ENCODE results near the gene HPCAL1.

Gene HPCAL1

DNA sequence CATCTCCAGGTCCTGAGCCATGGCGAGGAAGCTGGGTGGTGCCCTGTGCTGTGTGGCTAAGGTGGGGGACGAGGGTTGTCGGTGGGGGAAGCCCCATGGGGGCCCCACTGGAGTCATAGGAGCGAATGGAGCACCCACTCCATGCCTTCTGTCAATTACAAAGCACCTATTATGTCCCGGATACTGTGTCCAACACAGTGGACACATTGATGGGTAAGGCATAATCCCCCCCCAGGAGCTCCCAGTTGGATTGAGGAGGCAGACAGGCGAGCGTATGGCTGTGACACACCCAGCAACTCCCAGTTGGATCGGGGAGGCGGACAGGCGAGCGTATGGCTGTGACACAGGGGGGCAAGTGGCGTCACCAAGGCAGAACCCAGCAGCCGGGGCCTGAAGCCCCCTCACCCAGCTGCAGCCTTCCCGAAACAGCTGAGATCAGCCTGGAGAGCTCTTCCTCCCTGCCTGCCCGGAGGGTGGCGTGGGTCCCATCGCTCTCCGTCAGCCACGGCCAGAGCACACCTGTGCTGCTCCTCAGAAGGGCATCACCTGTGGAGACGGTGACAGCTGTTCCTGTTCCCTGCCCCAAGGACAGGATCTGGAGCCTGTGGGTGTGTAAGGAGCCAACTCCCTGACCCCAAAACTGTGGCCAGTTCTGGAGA, 69.6 kb downstream of the HPCAL1 start:
- no peak for DNase-seq

DNA sequence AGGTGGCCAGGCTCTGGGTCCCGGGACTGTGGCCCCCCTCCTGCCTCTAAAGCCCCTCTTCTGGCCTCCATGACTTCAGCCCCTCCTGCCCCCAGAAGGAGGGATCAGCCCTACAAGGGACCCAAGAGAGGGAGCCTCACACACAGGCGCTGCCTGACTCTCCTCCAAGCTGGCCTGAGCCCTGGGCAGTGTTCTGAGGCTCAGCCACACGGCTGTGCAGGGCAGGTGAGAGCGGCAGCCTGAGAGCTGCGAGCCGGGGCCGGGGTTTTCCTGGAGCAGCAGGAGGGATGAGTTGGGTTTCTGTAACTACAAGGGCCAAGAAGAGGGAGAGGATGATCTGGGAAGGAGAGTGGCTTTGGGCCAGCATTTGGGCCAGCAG, 70.1 kb downstream of the HPCAL1 start:
- no peak for DNase-seq

DNA sequence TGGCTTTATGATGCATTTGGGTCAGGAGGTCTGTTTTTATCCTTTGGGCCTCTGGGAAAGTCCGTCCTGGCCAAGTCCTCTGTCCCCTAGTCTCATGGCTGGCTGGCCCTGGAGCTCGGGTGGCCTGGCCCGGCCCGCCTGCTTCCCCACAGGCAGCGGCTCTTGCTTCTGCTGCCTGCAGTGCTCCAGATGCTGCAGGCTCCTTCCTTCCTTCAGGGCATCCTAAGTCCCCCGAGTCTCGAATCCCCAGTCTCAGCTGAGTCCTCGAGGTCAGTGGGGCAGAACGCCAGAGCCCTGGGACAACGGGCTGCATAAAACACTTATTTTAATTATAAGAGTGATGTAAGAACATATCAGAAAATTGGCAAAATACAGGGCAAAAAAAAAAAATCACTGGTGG, 71.2 kb downstream of the HPCAL1 start:
- no peak for DNase-seq

DNA sequence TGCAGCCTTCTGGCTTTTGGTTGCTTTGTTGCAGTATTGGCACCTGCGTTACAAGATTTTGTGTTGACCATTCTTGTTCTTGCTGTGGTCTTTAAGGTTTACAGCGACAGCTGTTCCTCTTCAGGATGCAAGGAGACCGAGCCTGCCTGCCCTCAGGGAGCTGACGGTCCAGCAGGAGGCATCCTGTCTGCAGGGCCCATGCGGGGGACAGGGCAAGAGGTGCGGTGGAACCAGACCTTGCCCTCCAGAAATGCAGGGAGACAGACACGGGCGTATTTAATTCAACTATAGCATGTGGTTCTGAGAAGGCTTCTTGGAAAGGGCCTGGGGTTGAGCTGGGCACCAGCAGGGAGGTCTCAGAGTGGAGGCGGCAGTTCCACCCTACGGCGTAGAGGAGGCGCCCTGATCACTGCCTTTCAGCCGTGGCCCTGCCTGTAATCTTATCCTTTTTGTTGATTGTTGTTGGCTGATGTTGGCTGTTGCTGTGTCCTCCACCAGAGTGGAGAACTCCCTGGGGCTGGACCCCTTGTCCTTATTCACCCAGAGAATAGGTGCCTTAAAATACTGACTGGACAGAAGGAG, 71.7 kb downstream of the HPCAL1 start:
- no peak for DNase-seq

DNA sequence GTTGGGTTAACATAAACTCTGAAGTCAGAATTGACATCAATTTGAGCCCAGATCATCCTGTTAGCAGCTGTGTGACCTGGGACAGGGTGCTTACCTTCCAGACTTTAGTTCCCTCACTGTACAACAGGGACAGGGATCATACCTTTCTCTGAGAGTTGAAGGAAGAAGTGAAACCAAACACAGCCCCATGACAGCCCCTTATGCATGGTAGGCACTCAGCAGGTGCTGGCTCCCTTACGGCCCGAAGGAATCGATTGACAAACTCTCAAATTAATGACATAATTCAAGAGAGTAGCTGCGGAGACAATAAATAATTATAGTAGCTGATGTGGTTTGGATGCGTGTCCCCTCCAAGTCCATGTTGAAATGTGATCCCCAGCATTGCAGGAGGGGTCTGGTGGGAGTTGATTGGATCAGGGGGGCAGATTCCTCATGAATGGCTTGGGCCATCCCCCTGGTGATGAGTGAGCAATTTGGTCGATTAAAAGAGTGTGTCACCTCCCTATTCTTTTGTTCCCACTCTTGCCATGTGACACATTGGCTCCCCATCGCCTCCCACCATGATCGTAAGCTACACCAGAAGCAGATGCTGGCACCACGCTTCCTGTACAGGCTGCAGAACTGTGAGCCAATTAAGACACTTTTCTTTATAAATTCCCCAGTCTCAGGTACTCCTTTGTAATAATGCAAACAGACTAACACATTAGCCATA, 73.0 kb downstream of the HPCAL1 start:
- no peak for DNase-seq

DNA sequence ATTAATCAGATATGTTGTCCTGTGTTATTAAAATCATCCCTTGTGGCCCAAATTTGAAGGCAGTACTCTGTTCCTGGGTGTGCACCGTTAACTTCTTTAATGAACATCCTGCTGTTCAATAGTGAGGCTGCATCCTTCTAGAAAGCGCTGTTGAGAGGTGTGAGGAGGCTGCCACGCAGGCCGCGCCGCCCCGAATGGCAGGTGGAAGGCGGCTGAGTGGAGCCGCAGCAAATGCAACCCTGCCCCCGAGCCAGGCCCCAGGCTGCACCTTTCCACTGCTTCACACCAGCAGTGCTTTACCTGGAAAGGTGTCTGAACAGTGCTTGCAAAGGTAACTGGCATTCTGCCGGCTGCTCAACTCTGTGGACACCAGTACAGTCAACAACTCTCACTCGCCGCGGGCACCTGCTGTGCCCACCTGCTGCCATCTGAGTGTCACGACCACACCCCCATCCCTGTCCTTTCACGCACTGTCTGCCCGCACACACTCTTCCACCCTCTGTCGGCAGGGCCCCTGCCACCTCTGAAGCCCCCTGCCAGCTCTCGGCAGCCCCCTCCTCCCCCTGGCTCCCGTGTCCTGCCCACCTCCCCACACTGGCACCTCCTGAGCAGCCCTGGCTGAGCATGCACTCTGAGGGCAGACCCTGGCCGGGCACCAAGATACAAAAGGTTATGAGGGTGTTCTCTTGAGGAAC, 74.5 kb downstream of the HPCAL1 start:
- no peak for DNase-seq

DNA sequence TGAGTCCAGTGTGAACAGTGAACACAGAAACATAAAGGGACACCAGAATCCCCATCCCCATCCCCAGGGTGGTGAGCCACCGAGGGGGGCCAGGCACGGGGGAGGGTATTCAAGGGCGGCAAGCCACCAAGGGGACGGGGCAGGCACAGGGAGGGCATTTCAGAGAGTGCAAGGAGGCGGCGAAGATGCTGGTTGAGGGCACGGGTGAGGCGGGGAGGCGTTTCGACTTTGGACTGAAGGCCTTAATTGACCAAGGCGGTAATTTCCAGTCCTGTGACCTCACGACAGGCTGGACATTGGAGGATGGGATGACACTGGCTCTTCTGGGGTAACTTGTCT, 75.0 kb downstream of the HPCAL1 start:
- DNase-seq: no peak

DNA sequence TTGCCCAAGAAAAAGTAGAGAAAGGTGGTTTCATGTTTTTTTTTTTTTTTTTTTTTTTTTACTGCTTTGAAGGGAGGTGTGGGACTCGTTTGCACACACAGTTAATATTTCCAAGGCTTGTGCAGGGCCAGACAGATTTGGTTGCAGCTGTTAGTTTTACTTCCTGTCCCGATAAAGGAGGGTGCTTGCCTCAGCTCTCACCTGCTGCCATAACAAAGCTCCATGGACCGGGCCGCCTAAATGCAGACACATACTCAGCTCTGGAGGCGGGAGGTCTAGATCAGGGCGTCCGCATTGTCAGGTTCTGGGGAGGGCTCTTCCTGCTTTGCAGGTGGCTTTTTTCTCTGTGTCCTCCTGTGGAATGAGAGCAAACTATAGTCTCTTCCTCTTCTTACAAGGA, 75.5 kb downstream of the HPCAL1 start:
- DNase-seq: no peak

DNA sequence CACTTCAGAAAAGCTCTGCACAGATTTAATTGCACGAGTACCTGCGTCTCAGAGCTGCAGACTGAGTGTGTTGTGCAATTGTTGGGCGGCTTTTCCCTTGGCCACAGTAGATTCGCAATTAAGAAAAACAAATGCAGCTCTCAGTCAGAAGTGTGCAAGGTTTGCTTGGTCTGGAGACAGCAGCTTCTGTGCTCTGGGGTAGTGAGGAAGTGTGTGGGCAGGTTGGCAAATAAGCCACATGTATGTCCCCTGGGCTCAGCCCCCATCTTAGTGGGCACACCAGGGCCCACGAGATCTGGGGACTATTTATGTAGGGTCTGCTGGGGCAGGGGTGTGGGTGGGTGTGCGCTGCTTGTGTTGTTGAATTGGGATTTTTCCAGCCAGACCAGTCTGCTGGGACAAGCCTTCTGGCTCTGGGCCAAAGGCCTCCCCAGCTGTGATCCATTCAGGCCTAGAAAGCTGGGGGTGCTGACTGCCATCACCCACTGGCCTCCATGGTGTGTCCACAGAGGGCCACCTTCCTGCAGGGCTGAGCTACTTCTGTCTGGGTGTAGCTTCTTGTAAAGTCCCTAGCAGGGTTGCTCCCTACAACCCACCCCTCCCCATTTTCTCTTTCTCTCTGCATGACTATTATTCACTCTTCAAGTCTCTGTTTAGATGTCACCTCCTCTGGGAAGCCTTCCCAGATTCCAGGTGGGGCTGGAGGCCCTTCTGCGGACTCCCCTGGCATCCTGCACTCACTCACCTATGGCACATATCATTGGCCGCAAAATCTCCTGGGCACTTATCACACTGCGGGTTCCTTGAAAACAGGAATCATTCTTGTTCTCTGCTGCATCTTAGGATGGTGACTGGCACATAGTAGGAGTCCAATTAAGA, 77.6 kb downstream of the HPCAL1 start:
- no peak for DNase-seq

DNA sequence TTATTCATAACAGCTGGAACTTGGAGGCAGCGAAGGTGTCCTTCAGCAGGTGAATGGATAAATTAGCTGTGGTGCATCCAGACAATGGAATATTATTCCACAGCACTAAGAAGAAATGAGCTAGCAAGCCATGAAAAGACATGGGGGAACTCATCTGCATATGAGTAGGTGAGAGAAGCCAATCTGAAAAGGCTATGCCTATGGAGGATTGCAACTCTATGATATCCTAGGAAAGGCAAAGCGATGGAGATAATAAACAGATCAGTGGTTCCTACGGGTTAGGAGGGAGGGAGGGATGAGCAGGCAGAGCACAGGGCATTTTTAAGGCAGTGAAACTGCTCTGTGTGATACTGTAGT, 79.3 kb downstream of the HPCAL1 start:
- DNase-seq: no peak

DNA sequence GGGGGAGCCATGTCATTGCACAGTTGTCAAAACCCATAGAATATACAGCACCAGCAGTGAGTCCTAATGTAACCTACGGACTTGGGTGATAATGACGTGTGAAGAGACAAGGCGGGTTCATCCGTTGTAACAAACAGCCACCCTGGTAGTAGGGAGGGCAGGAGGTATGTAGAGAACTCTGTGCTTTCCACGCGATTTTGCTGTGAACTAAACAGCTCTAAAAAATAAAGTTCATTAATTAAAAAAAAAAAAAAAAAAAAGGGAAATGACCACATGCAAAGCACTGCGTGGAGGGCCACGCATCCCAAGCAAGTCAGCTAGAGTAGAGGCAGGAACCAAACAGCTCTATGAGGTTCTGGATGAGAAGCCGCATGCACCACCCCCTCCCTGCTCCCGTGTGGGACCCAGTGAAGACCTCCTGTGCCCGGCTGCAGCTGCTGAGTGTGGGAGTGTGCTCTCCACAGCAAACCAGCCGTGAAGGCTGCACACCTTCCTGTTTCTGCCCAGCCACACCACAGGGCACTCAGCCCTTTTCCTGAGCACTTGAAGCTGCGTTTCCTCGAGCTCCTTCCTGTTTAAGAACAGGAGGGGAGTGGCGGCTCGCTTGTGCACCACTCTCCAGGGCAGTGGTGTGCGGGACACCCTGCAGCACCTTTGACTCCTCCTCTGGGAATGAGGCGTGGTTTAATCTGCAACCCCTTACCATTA, 79.8 kb downstream of the HPCAL1 start:
- DNase-seq: no peak

DNA sequence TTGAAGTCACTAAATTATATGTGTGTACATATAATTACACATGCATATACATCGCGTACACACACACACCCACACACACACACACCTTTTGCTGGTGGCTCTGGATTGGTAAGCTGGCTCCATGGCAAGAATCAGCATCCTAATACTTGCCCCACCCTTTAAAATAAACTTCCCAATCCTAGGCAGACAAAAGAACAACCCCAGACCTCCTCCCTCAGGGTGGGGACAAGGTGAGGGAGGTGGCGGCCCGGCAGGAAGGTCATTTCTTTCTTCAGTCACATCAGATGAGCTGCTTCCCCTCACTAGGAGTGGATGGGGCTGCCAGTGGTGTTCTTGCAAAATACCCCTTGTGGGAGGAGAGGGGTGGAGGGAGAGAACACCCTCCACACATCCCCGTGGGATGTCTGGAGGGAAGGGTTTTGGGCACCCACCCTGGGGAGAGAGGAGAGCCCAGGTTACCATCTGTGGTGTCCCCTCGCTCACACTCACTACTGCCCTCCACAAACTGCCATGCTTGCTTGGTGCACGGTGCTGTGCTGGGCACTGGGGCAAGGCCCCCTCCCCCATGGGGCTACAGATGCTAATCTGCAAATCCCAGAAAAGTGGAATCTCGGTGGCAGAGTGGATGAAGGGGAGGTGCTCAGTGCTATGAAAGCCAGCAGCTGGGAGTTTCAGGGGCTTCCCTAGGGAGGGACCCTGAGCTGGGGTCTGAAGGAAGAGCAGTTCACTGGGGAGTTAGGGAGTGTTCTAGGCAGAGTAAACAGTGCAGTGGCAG, 81.4 kb downstream of the HPCAL1 start:
- DNase-seq: no peak

DNA sequence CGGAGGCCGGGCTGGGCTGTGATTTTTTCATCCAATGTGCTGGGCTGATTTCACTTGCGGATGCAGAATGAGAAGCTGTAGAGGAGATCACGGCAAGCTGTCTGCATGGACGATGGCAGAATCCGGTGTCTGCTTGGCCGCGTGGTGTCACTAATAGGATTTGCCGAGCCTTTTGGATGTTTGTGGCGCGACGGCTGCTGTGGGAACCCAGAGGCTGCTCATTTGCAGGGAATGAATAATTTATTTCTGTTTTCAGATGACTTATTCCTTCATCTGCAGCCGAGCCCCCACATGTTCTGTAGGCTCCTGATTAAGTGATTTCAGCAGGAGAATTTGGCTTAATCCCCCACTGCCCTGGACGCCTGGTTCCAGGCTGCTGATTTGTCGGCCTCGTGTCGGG, 82.8 kb downstream of the HPCAL1 start:
- DNase-seq: peak; percentile 57

DNA sequence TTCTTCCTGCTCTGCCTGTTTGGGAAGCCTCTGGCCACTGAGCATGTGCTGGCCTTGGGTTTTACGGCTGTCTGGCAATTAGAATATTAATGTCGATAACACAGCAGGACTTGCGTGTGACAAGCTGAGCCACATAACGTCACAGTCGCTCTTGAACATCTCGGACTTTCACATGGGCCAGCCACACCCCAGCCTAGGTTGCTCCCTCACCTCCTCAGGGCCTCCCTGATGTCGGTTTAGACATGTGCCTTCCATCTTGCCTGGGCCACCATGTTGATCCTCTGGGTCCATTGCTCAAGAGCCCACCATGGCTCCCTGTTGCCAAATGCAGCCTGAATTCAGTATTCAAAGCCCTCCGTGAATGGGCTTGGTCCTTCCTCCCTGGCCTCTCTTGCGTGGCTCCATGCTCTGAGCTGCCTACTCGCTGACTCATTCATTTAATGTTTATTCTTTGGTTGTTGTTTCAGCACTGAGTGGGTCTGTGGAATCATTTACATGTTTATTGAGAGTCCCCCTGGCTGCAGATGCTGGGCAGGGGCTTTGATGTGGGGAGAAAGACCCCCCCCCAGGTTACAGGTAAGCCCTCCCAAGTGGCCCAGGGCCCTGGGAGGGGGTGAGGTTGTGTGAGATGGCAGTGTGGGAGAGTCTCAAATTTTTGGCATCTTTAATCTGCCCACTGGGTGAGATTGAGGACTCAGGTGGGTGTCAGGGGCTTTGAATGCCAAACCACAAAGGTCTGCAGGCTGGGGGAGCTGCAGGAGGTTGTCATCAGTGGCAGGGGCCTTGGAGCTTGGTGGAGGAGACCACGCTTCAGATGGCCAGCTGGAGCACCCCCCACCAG, 83.4 kb downstream of the HPCAL1 start:
- no peak for DNase-seq

DNA sequence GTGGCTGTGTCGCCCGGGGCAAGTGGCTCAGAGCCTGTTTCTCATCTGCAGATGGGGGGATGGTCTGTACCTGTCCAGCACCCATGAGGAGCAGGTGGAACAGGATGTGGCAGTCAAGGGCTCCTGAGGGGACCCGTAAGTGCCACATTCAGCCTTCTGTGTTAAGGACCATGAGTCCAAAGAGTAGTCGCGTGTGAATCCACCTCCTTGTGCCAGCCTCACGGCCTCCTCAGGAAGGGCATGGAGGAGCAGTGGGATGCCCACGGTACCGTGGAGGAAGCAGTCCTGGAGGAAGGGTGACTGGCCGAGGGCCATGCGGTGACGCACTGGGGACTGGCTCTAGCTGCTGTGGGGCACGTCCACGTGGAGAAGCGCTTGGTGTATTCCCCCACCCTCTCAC, 84.3 kb downstream of the HPCAL1 start:
- DNase-seq: no peak

DNA sequence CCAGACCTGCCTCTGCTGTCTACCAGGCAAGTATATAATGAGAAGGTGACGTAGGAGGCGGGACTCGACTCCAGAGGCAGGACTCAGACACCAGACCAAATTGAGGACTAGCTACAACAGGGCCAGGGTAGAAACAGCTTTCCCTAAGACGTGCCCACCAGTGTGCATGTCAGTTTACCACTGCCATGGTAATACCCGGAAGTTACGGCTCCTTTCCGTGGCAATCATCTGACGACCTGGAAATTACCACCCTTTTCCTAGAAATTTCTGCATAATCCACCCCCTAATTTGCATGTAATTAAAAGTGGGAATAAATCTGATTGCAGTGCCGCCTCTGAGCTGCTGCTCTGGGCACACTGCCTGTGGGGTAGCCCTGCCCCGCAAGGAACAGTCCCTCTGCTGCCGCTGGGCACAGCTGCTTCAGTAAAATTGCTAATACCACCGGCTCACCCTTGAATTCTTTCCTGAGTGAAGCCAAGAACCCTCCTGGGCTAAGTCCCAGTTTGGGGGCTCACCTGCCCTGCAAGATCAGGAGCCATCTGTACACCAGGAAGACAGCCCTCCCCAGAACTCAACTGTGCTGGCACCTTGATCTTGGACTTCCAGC, 86.4 kb downstream of the HPCAL1 start:
- DNase-seq: no peak

DNA sequence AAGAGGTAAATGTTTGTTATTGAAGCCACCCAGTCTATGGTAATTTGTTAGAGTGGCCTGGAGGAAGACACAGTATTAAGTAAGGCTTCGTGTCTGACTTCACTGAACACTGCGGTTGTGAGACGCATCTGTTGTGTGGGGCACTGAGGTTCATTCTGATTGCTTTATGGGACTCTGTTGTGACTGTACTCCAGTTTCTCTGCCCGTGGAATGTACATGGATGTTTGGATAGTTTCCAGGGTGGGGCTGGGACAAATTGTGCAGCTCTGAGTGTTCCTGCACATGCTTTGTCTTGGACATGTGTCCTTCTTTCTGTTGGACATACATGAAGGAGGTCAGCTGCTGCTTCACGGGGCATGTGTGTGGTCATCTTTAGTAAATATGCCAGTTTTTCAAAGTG, 86.9 kb downstream of the HPCAL1 start:
- DNase-seq: no peak

DNA sequence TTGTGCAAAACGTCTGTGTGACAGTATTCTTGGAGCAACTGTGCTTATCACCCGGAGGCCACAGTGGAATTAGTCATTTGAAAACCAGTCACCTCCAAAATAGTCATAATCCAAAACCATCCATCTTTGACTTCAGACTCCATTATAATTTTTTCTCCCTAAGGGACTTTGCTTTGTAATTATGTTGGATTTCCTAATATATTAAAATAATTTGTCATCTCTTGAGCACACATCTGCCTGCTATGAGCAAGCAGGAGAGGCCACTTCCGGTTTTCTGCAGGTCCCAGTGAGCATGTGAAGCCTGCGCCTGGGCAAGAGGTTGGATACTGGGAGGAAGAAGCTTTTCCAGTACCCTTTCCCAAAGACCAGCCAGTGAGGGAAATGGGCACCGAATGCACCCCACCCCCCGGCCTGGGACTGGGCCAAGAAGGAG, 87.7 kb downstream of the HPCAL1 start:
- DNase-seq: no peak

DNA sequence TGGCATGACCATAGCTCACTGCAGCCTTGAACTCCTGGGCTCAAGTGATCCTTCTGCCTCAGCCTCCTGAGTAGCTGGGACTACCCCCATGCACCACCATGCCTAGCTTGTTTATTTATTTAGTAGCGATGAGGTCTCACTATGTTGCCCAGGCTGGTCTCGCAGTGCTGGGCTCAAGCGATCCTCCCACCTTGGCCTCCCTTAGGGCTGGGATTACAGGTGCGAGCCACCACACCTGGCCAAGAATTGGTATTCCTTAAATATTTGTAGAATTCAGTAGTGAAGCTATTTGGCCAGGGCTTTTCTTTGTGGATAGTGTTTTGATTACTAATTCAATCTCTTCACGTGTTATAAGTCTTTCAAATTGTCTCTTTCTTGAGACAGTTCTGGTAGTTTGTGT, 89.4 kb downstream of the HPCAL1 start:
- no peak for DNase-seq

DNA sequence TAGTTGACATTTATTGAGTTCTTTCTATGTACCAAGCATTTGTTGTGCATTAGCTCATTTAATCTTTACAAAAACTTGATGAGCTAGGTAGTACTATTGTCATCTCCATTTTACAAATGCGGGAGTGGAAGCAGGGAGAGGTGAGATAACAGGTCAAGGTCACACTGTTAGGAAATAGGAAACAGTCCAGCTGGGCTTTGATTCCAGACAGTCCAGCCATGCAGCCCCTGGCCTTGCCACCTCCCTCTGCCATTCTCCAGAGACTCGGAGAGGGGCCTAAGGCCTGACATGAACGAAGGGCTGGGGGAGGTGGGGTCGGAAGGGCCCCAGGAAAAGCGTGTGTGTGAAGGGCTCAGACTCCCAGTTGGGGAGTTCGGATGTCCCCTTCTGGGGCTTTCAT, 89.8 kb downstream of the HPCAL1 start:
- DNase-seq: no peak

Measured in NCI-H1694 treated with DMSO at 0.1 percent for 48 hours (cell line).